Bronchial epithelial cell (primary cell): ENCODE measurements around the gene PPP1R13B. TPM values are rescaled to one million over a fixed set of nuclear protein-coding genes. Genes with fewer than 3 reads are reported as not detected.

ENCODE experiments used
- DNase-seq: peaks from one replicate; pipeline ENCODE4 v3.0.0-alpha.2; 2010; ENCODE audit warnings: low read depth
- FAIRE-seq: peaks from 2 replicates; lab custom pipeline; 2011; peaks lifted over from hg19 to GRCh38; lab: Jason Lieb, UNC
- H3K27me3 ChIP-seq: 2 replicates; pipeline ENCODE4 v1.5.1; 2011; ENCODE audit warnings: low read length; ENCODE audit not compliant: control insufficient read depth, insufficient read depth
- H3K36me3 ChIP-seq: 2 replicates; pipeline ENCODE4 v1.5.1; 2011; ENCODE audit warnings: low read length; ENCODE audit not compliant: control insufficient read depth, insufficient read depth
- H3K4me3 ChIP-seq: 2 replicates; pipeline ENCODE4 v1.5.1; 2011; ENCODE audit warnings: mild to moderate bottlenecking, low read depth, low read length, control low read depth
- CTCF ChIP-seq: IDR thresholded peaks from 2 replicates; pipeline ENCODE4 v1.5.1; 2011; ENCODE audit warnings: mild to moderate bottlenecking, moderate library complexity, low read length, control low read depth, inconsistent platforms; ENCODE audit not compliant: insufficient read depth, severe bottlenecking
- total RNA-seq: library from RNA; depleted of rRNA; stranded (reverse); fragments of >200 nt; gene quantifications from 2 replicates; pipeline ENCODE4 v1.2.1, GENCODE V29; 2014

Gene PPP1R13B
- total RNA-seq, 1 donor from 2014 or later: 4.2 TPM

- Histone ChIP-seq H3K36me3 (peaks cover 29% of the 10 kb centered on the region), H3K4me3 (no peak overlapping the region), H3K27me3 (no peaks in the 10 kb centered on the region)
- FAIRE-seq (no peak), DNase-seq (no peak)
- no peak for TF ChIP-seq CTCF
These were observed 144.6 kb downstream of the PPP1R13B start for GRCh38 chr14:103702497-103703432.

DNA sequence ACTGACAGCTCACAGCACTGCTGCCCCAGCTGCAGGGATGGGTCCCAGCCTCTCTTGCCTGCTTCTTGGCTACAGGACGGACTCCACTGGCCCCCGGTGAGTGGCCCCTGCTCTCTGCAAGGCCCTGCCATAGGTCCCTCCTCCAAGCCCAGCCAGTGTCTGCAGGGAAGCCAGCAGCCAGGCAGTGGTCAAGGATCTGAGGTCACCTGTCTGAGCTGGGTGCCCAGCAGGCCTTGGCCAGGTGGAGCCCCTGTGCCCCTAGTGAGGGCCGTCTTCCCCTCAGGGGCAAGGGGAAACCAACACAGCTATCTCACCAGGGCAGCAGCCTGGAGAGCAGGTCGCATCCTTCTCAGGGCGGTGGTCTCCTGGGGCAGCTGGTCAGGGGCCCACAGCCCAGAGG, 145.3 kb downstream of the PPP1R13B start:
- peaks cover 28% of the 10 kb centered on the region for H3K36me3 ChIP-seq
- FAIRE-seq: no peak
- H3K4me3 ChIP-seq: no peak overlapping the region
- no peaks in the 10 kb centered on the region for H3K27me3 ChIP-seq
- no peak for DNase-seq
- TF ChIP-seq CTCF: no peak

- Histone ChIP-seq H3K4me3 (no peak overlapping the region), H3K36me3 (peaks cover 27% of the 10 kb centered on the region), H3K27me3 (no peaks in the 10 kb centered on the region)
- FAIRE-seq: no peak
- TF ChIP-seq CTCF: no peak
- no peak for DNase-seq
These were observed 146.5 kb downstream of the PPP1R13B start for GRCh38 chr14:103700753-103701490.

DNA sequence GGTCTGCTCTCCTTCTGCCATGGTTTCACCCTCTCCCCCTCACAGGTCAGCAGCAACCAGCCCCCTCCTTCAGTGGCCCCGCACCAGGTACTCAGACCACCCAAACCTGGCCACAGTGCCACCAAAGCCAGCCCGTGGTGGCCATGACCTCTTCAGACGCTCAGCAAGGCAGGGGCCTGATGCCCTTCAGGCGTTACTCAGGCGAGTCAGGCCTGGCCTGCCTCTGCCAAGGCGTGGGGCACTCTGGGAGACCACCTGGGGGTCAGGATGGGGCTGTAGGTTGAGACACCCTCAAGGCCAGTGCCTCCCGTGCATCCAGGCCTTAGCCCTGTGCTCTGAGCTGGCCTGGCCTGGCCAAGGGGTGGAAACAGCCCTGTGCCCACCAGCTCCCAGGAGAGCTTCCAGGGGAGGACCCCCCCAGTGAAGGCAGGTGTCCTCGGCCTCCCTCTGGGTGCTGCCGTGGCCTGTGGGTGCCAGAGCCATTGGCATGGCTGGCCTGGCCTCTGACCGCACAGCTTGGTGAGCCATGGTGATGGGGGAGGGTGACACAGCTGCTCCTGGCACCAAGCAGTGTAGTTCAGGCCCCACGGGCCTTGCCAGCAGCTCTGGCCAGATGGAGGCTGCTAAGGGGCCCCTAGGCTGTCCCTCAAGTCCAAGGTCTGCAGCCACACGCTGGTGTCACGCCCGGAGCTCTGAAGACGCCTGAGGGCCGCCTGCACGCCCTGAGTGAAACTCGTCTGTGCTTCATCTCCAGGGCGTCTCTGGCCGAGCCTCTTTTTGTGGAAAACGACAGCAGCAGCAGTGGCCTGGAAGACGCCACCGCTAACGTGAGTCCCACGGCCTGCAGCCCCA, 147.2 kb downstream of the PPP1R13B start:
- Histone ChIP-seq H3K27me3 (no peaks in the 10 kb centered on the region), H3K36me3 (peaks cover 29% of the 10 kb centered on the region), H3K4me3 (no peak overlapping the region)
- no peak for DNase-seq
- TF ChIP-seq CTCF: no peak
- no peak for FAIRE-seq

GRCh38 chr14:103699261-103699661, 148.1 kb downstream of the PPP1R13B start:
- Histone ChIP-seq H3K4me3 (no peak overlapping the region), H3K36me3 (peaks cover 35% of the 10 kb centered on the region), H3K27me3 (no peaks in the 10 kb centered on the region)
- FAIRE-seq (no peak), DNase-seq (no peak)
- TF ChIP-seq CTCF: no peak
